Uterus (tissue), 4 donors: ENCODE measurements around the gene EXOC6. TPM values are rescaled to one million over a fixed set of nuclear protein-coding genes. Genes with fewer than 3 reads are reported as not detected.

Experiments used
- DNase-seq, 2 donors: peaks; one replicate each; pipeline ENCODE4 v3.0.0-alpha.2; 2019 to 2020
- H3K27ac ChIP-seq, 2 donors: fragments of 200-600 bp; sonication (generic); 1 replicate in 1 of 2; 2 replicates in 1 of 2; pipeline ENCODE4 v1.5.1; 2016 to 2018
- H3K27me3 ChIP-seq, 2 donors: fragments of 200-600 bp; sonication (generic); one replicate each; pipeline ENCODE4 v1.5.1; 2018 to 2019; ENCODE audit warnings: control low read depth in 1 of 2
- H3K36me3 ChIP-seq, 2 donors: fragments of 200-600 bp; sonication (generic); one replicate each; pipeline ENCODE4 v1.5.1; 2019; ENCODE audit warnings: control low read depth in 1 of 2
- H3K4me1 ChIP-seq, 2 donors: fragments of 200-600 bp; sonication (generic); one replicate each; pipeline ENCODE4 v1.5.1; 2018 to 2019; ENCODE audit warnings: control low read depth in 1 of 2
- H3K4me3 ChIP-seq, 2 donors: fragments of 200-600 bp; sonication (generic); 1 replicate in 1 of 2; 2 replicates in 1 of 2; pipeline ENCODE4 v1.5.1; 2018 to 2019; ENCODE audit warnings: mild to moderate bottlenecking in 1 of 2
- H3K9me3 ChIP-seq, 2 donors: fragments of 200-600 bp; sonication (generic); one replicate each; pipeline ENCODE4 v1.5.1; 2019; ENCODE audit warnings: control low read depth in 1 of 2
- CTCF ChIP-seq, 4 experiments: fragments of 200-600 bp in 2 of 4; fragments of 450-650 bp in 2 of 4; sonication (generic) in 2 of 4; IDR thresholded peaks; one replicate each; pipeline ENCODE4 v1.5.1; 2016 to 2019; ENCODE audit warnings: antibody characterized with exemption in 4 of 4, mild to moderate bottlenecking in 2 of 4, moderate library complexity in 1 of 4
- POLR2A ChIP-seq, 2 donors: fragments of 450-650 bp; IDR thresholded peaks; one replicate each; pipeline ENCODE4 v1.6.1; 2016; ENCODE audit warnings: antibody characterized with exemption in 2 of 2, mild to moderate bottlenecking in 1 of 2, moderate library complexity in 1 of 2
- intact Hi-C: fragments of 100-400 bp; cut with DNase I; formaldehyde crosslinking; loops from one replicate; pipeline ENCODE4 v1.15.1; 2023; ENCODE audit warnings: low total_unique reads
- total RNA-seq, 4 donors: library from RNA; depleted of rRNA in 3 of 4; stranded (reverse); fragments of >200 nt in 3 of 4; gene quantifications; one replicate each; pipeline versions ENCODE4 v1.1.0 to v1.2.4, GENCODE V29; 2014 to 2023
- donor health status: DM: yes; HTN: yes; CAD: no.

The EXOC6 gene
- total RNA-seq, 4 donors from 2014 or later = 4.9 to 35.4 (median 20.2) TPM

- intact Hi-C loops = no loop called here
- Histone ChIP-seq H3K27ac (no peak overlapping the region), H3K36me3 (no peaks in the 10 kb centered on the region), H3K4me1 (no peaks in the 10 kb centered on the region), H3K4me3 (no peak overlapping the region), H3K9me3 (no peaks in the 10 kb centered on the region), H3K27me3 (no peaks in the 10 kb centered on the region)
- TF ChIP-seq CTCF (IDR thresholded peaks at IDR 0.05) (no peak), POLR2A (IDR thresholded peaks at IDR 0.05) (no peak)
- DNase-seq = no peak
These were observed 28.3 kb downstream of the EXOC6 start for GRCh38 chr10:92876509-92877036.

- Histone ChIP-seq H3K27ac (no peak overlapping the region), H3K4me3 (no peak overlapping the region), H3K4me1 (no peaks in the 10 kb centered on the region), H3K9me3 (no peaks in the 10 kb centered on the region), H3K36me3 (no peaks in the 10 kb centered on the region), H3K27me3 (no peaks in the 10 kb centered on the region)
- no peak for DNase-seq
- intact Hi-C loops = no loop called here
- TF ChIP-seq POLR2A (IDR thresholded peaks at IDR 0.05) (no peak), CTCF (IDR thresholded peaks at IDR 0.05) (peak; percentile 38 to 47 (median 42))
These were observed 32.0 kb downstream of the EXOC6 start for GRCh38 chr10:92880233-92880861.

- TF ChIP-seq CTCF (IDR thresholded peaks at IDR 0.05) (no peak), POLR2A (IDR thresholded peaks at IDR 0.05) (no peak)
- Histone ChIP-seq H3K4me1 (no peaks in the 10 kb centered on the region), H3K36me3 (no peaks in the 10 kb centered on the region), H3K27me3 (no peaks in the 10 kb centered on the region), H3K27ac (no peak overlapping the region), H3K9me3 (no peaks in the 10 kb centered on the region), H3K4me3 (no peak overlapping the region)
- no peak for DNase-seq
- intact Hi-C loops = no loop called here
These were observed 32.6 kb downstream of the EXOC6 start for GRCh38 chr10:92880917-92881316.

- TF ChIP-seq CTCF (IDR thresholded peaks at IDR 0.05) (no peak), POLR2A (IDR thresholded peaks at IDR 0.05) (no peak)
These were observed 38.1 kb downstream of the EXOC6 start for GRCh38 chr10:92886334-92886961.

GRCh38 chr10:92890471-92890870, 42.2 kb downstream of the EXOC6 start:
- Histone ChIP-seq H3K27ac (no peak overlapping the region), H3K36me3 (no peaks in the 10 kb centered on the region), H3K27me3 (no peaks in the 10 kb centered on the region), H3K4me3 (no peak overlapping the region), H3K4me1 (no peaks in the 10 kb centered on the region), H3K9me3 (no peaks in the 10 kb centered on the region)
- intact Hi-C loops = no loop called here
- DNase-seq = no peak
- no peak for TF ChIP-seq CTCF (IDR thresholded peaks at IDR 0.05)
- no peak for TF ChIP-seq POLR2A (IDR thresholded peaks at IDR 0.05)

More at GRCh38 chr10:92886334-92886961, 38.1 kb downstream of the EXOC6 start:
- Histone ChIP-seq H3K27me3 (no peaks in the 10 kb centered on the region), H3K36me3 (no peaks in the 10 kb centered on the region), H3K4me1 (no peaks in the 10 kb centered on the region), H3K27ac (no peak overlapping the region), H3K4me3 (no peak overlapping the region), H3K9me3 (no peaks in the 10 kb centered on the region)
- intact Hi-C loops = no loop called here
- no peak for DNase-seq
